Fibroblast of the aortic adventitia (primary cell): ENCODE results near the gene SKAP2. TPM values are rescaled to one million over a fixed set of nuclear protein-coding genes. Genes with fewer than 3 reads are reported as not detected.

Experiments used
- DNase-seq: peaks from one replicate; pipeline ENCODE4 v3.0.0-alpha.2; 2010; ENCODE audit warnings: low read depth
- H3K4me3 ChIP-seq: 2 replicates; pipeline ENCODE4 v1.5.1; 2011; ENCODE audit warnings: low read depth, mild to moderate bottlenecking, control low read depth, low read length, moderate library complexity
- total RNA-seq: library from RNA; depleted of rRNA; stranded (reverse); fragments of >200 nt; gene quantifications from 2 replicates; pipeline ENCODE4 v1.2.3, GENCODE V29; 2012; ENCODE audit warnings: low replicate concordance
- TF ChIP-seq, protein P1 (sequence below): IDR thresholded peaks from 2 replicates; pipeline ENCODE4 v1.5.1; 2011; ENCODE audit warnings: mild to moderate bottlenecking, low read length, control low read depth, inconsistent platforms; ENCODE audit not compliant: insufficient read depth

SKAP2 gene
- total RNA-seq, 1 donor, result 13.6 TPM

DNA sequence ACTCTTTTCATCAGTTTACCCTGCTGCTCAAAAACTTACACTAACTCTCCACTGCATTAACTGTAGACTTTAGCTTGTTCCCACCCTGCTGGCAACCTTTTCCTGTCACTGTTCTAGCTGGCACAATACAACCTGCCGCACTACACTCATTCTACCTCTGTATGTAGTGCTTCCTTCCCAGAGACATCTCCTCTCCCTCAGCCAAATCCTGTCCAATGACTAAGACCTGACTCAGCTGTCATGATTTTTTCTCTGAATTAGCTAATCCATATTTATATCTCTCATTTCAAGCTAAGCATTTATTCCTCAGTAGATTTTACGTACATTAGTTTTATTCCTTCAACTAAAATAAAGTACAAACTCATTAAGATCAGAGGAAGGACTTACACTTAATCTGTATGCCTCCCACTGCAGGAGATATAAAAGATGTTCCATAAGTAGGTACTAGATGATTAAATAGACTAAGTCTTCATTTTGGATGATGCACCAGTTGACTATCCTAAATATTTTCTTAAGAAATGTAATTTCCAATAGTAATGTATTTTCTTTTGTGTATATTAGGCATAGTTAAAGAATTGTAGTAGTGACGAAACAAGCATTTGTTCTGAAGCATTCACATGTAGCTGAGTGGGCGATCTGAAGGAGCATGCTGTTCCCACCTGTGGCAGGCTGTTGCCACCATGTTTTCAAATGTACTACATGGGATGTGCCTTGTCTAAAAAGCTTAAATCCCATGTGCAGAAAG lies 189.1 kb downstream of the SKAP2 start:
- peak; percentile 9 for DNase-seq
- TF ChIP-seq, protein P1, sequence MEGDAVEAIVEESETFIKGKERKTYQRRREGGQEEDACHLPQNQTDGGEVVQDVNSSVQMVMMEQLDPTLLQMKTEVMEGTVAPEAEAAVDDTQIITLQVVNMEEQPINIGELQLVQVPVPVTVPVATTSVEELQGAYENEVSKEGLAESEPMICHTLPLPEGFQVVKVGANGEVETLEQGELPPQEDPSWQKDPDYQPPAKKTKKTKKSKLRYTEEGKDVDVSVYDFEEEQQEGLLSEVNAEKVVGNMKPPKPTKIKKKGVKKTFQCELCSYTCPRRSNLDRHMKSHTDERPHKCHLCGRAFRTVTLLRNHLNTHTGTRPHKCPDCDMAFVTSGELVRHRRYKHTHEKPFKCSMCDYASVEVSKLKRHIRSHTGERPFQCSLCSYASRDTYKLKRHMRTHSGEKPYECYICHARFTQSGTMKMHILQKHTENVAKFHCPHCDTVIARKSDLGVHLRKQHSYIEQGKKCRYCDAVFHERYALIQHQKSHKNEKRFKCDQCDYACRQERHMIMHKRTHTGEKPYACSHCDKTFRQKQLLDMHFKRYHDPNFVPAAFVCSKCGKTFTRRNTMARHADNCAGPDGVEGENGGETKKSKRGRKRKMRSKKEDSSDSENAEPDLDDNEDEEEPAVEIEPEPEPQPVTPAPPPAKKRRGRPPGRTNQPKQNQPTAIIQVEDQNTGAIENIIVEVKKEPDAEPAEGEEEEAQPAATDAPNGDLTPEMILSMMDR, result no peak

DNA sequence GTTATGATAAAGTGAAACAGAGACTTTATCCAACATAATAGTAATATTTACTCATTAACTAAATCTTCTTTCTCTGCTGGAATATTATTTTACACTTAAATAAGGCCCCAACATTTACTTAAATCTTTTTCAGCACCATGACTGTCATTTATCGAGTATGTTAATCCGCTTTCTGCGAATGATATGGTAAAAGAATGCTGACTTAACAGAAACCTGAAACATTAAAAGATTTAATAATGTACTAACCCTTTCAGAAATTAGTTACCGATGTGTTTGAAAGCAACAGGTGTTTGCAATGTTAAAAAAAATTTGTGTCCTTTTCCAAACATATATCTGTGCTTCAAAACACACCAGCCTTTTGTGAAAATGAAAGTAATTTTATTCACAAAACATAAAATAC lies 190.5 kb downstream of the SKAP2 start:
- DNase-seq, result no peak
- TF ChIP-seq, protein P1, result no peak
- no peak overlapping the region for H3K4me3 ChIP-seq

More for the DNA sequence above, 189.1 kb downstream of the SKAP2 start:
- no peak overlapping the region for H3K4me3 ChIP-seq

DNA sequence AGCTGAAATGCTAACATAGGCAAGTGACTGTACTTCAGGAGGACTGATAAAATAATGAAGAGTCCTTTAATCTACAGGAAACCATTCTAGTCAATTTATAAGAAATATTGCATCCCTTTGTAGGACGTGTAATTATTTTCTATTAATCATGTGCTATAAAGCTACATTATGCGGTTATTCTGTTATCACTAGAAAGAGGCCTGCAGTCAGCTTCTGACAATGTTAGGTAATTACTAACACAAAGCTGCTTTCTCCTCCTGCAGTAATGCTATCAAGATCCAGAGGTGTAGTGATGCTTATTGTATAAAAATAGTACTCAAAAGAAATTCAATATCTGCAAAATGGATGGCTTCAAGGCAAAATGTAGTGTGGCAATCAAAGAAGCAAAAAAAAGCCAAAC lies 191.1 kb downstream of the SKAP2 start:
- DNase-seq, result no peak
- TF ChIP-seq, protein P1, result no peak
- H3K4me3 ChIP-seq, result no peak overlapping the region

DNA sequence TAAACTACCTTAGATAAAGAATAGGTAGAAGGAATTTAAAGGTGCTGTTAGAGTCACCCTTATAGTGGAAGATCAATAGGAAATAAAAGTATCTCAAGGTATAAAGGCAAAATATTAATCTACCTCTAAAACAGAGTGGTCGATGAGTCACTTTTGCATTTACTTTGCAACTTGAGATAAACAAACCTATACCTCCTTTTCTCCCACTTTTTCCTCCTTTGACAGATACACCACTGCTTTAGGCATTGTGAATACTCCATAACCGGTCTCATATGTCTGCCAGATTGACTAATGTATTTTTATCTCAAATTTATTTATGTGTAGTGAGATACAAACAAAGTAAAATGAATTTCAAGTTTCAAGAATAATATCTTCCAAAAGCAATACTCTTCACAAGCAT lies 193.5 kb downstream of the SKAP2 start:
- no peak overlapping the region for H3K4me3 ChIP-seq
- TF ChIP-seq, protein P1, result no peak

DNA sequence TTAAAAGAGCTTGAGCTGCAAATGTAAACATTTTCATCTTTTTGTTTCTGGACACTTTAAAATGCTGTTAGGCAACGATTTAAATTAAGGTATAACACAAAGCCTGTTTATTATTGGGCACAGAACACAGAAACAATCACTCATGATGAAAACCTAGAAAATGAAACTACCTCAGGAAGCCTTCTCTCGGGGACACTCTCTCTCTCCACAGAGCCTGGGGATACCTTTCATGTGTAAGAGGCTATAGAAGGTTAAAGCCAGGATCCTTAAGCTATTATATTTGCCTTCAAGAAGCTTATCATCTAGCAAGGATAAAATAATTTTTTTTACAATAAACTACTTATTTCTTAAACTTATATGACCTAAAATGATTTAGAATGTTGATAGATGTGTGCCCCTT lies 194.1 kb downstream of the SKAP2 start:
- TF ChIP-seq, protein P1, result no peak
- H3K4me3 ChIP-seq, result no peak overlapping the region
- DNase-seq, result no peak

More for the DNA sequence above, 193.5 kb downstream of the SKAP2 start:
- no peak for DNase-seq

DNA sequence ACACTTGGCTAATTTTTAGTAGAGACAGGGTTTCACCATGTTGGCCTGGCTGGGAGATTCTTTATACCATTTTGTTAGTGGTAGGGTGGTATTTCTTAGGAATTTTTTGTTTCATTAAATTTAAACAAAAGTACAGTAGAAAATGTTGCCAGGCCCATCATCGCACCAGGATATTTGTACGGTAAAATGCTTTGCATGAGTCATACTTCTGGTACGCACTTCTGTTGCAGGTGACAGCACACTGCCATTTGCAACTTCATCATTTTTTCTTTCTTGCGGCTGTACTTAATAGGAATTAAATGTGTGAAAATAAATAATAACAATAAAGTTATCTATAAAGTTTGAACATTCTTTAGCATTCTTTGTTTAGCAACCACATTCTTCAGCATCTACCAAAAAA lies 195.6 kb downstream of the SKAP2 start:
- H3K4me3 ChIP-seq, result no peak overlapping the region
- TF ChIP-seq, protein P1, result no peak
- no peak for DNase-seq

DNA sequence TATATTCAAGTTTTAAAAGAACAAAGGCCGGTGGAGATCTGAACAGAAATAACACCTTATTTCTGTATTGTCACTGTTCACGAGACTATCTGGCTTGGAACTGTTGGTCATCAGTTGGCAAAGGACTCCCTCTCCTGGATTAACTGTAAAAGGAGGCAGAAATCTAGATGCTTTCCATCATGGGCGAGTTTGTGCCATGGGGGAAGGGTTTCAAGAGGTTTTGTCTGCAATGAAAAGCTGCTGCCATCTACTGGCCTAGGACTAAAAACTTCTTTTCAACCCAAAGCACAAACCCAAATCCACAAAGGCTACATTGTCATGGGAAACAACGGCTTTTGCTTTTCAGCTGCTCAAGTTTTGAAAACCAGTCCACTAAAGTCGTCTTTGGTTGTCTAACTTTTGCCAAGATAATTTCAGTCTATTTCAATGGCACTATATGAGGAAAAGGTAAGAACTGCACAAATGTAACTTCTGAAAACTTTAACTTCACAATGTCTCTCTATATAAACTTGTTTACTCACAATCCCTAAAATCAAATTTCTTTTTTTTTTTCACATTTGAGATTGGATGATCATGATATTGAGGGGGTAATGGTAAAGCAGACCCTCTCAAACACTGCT lies 196.8 kb downstream of the SKAP2 start:
- DNase-seq, result peak; percentile 87
- TF ChIP-seq, protein P1, result peak; percentile 81
- H3K4me3 ChIP-seq, result no peak overlapping the region
